Parathyroid adenoma (tissue), 2 donors: Measurements from ENCODE around the gene ARHGAP45.
"Not testable (repeated sequence)": the region's sequence is repeated elsewhere in the genome, so short reads cannot be mapped to it uniquely, and the experiment has no call there.

Experiments
- H2AFZ ChIP-seq: fragments of 300-600 bp; sonication (generic); one replicate; pipeline ENCODE4 v1.7.0; 2017; ENCODE audit warnings: antibody characterized with exemption, mild to moderate bottlenecking
- H3K27ac ChIP-seq: fragments of 300-600 bp; sonication (generic); one replicate; pipeline ENCODE4 v1.7.0; 2017
- H3K27me3 ChIP-seq: fragments of 300-600 bp; sonication (generic); one replicate; pipeline ENCODE4 v1.7.0; 2017; ENCODE audit warnings: low read length; ENCODE audit not compliant: control insufficient read depth, insufficient read depth
- H3K36me3 ChIP-seq: fragments of 300-600 bp; sonication (generic); one replicate; pipeline ENCODE4 v1.7.0; 2017; ENCODE audit warnings: low read length; ENCODE audit not compliant: control insufficient read depth, insufficient read depth
- H3K4me1 ChIP-seq: fragments of 300-600 bp; sonication (generic); one replicate; pipeline ENCODE4 v1.7.0; 2017; ENCODE audit warnings: control low read depth
- H3K4me2 ChIP-seq: fragments of 300-600 bp; sonication (generic); one replicate; pipeline ENCODE4 v1.7.0; 2017; ENCODE audit warnings: low read length
- H3K4me3 ChIP-seq: fragments of 300-600 bp; sonication (generic); one replicate; pipeline ENCODE4 v1.7.0; 2017; ENCODE audit warnings: low read depth, low read length
- H3K79me2 ChIP-seq: fragments of 300-600 bp; sonication (generic); one replicate; pipeline ENCODE4 v1.7.0; 2017; ENCODE audit warnings: control low read depth
- H3K9ac ChIP-seq: fragments of 300-600 bp; sonication (generic); one replicate; pipeline ENCODE4 v1.7.0; 2017; ENCODE audit warnings: mild to moderate bottlenecking
- H3K9me3 ChIP-seq: fragments of 300-600 bp; sonication (generic); one replicate; pipeline ENCODE4 v1.7.0; 2017; ENCODE audit warnings: low read length; ENCODE audit not compliant: control insufficient read depth
- TF ChIP-seq, protein P1 (sequence below): fragments of 300-600 bp; sonication (generic); IDR thresholded peaks from one replicate; pipeline ENCODE4 v1.7.0; 2017; ENCODE audit warnings: antibody characterized with exemption, mild to moderate bottlenecking
- donor health status: primary hyperparathyroidism.

ARHGAP45 gene

DNA sequence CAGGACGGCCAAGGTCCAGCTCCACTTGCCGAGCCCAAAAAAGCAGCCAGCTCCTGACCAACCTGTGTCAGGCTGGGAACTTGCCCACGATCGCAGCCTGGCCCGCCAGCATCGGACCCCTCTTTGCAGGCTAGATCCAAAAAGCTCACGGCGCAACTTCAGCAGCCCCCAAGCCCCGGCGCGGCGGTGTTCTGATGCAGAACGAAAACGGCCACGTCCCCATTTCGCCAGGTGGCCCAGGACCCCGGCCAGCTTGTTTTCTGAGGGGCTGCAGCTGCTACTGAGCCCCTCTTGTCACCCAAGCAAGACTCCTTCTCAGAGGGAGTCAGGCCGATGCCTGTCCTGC lies 47.4 kb upstream of the ARHGAP45 start:
- H2AFZ ChIP-seq: no peak overlapping the region
- H3K27me3 ChIP-seq: no peaks in the 10 kb centered on the region
- no peak overlapping the region for H3K27ac ChIP-seq
- no peaks in the 10 kb centered on the region for H3K36me3 ChIP-seq
- TF ChIP-seq, protein P1, sequence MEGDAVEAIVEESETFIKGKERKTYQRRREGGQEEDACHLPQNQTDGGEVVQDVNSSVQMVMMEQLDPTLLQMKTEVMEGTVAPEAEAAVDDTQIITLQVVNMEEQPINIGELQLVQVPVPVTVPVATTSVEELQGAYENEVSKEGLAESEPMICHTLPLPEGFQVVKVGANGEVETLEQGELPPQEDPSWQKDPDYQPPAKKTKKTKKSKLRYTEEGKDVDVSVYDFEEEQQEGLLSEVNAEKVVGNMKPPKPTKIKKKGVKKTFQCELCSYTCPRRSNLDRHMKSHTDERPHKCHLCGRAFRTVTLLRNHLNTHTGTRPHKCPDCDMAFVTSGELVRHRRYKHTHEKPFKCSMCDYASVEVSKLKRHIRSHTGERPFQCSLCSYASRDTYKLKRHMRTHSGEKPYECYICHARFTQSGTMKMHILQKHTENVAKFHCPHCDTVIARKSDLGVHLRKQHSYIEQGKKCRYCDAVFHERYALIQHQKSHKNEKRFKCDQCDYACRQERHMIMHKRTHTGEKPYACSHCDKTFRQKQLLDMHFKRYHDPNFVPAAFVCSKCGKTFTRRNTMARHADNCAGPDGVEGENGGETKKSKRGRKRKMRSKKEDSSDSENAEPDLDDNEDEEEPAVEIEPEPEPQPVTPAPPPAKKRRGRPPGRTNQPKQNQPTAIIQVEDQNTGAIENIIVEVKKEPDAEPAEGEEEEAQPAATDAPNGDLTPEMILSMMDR: no peak
- peaks cover 48% of the 10 kb centered on the region for H3K79me2 ChIP-seq
- H3K4me2 ChIP-seq: peak overlapping the region; percentile 95
- no peak overlapping the region for H3K9ac ChIP-seq
- peaks cover 32% of the 10 kb centered on the region for H3K4me1 ChIP-seq
- peak overlapping the region; percentile 93 for H3K4me3 ChIP-seq
- no peaks in the 10 kb centered on the region for H3K9me3 ChIP-seq

DNA sequence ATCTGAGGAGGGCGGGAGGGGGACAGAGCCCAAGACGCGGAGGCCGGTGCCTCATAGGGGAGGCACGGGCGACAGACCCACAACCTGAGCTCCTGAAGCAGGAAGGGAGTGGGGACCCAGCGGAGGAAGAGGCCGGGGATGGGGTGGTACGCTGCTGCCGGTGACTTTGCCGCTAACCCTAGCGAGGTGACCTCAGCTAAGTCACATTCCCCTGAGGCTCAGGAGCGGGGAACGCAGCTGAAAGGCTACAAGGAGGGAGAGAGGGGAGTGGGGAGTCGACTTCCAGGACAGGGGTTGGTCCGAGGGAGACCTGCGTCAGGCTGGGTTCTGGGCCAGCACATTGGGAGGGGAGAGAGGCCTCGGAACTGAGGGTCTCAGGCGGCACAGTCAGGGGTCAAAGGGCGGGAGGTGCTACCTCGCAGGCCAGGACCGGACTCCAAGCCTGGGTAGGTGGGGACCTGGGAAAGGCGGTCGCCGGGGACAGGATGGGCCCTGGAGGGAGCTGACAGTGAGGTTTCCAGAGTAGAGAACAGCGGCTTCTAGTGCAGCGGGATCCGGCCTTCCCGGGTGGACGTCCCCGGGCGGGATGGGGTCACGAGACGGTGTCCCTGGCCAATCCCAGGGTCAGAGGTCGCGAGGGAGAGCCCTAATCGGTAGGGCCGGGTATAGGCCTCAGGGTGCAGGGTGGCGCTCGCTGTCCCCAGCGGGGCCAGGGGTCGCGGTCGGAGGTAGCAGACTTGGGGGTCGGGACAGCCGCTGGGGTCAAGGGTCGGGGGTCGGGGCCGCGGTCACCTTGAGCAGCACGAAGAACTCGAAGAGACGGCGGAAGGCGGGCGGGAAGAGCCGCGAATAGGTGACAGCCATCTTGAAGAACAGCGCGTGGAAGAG lies 46.7 kb upstream of the ARHGAP45 start:
- Histone ChIP-seq H3K4me3 (peak overlapping the region; percentile 93), H3K9me3 (no peaks in the 10 kb centered on the region), H3K9ac (peak overlapping the region; percentile 55), H3K36me3 (no peaks in the 10 kb centered on the region), H3K4me2 (peak overlapping the region; percentile 95), H3K27ac (peak overlapping the region; percentile 48), H3K79me2 (peaks cover 45% of the 10 kb centered on the region), H2AFZ (no peak overlapping the region), H3K27me3 (no peaks in the 10 kb centered on the region), H3K4me1 (peaks cover 32% of the 10 kb centered on the region)
- TF ChIP-seq, protein P1: no peak

DNA sequence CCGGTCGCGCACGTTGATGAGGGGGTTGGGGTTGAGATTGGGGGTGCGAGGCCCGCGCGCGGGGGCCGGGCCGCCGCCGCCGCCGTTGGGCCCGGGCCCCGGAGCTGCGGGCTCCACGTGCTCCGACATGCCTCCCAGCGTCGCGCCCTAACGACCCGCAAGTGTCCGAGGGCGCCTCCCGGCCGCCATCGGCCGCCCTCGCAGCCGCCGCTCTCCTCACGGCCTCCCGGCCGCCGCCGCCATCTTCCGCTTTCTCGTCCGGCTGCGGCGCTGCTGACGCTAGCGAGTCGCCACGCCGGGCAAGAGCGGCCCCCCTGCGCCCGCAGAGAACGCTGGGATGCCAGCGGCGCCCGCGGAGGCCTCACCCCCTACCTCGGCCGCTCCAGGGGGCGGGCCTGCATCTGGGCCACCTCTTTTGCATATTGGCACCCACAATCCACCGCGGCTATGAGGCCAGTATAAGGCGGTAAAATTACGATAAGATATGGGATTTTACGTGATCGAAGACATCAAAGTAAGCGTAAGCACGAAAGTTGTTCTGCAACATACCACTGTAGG lies 46.0 kb upstream of the ARHGAP45 start, which contains the start of gene TMEM259:
Gene TMEM259, minus strand, starts transcription at position 256 of the 558 bp plus-strand sequence. Its CDS starts 127 bp downstream, at position 129.
- Histone ChIP-seq H3K27me3 (no peaks in the 10 kb centered on the region), H3K9ac (peak within 1 kb of the TSS; percentile 55), H3K27ac (peak within 1 kb of the TSS; percentile 88), H3K9me3 (no peaks in the 10 kb centered on the region), H3K4me1 (peaks cover 25% of the 10 kb centered on the region), H3K4me3 (peak within 1 kb of the TSS; percentile 93), H3K4me2 (peak within 1 kb of the TSS; percentile 95), H3K79me2 (peaks cover 40% of the 10 kb centered on the region), H2AFZ (peak within 1 kb of the TSS; percentile 68), H3K36me3 (no peaks in the 10 kb centered on the region)
- TF ChIP-seq, protein P1: no peak

DNA sequence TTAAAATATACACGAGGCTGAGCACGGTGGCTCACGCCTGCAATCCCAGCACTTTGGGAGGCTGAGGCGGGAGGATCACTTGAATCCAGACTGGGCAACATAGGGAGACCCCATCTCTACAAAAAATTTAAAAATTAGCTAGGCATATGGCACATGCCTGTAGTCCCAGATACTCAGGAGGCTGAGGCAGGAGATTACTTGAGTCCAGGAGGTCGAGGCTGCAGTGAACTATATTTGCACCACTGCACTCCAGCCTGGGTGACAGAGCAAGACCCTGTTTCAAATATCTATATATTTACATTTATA lies 43.1 kb upstream of the ARHGAP45 start:
- not testable (repeated sequence) for H3K9ac ChIP-seq, H3K27me3 ChIP-seq, H3K4me3 ChIP-seq, H3K4me1 ChIP-seq, H3K9me3 ChIP-seq, H2AFZ ChIP-seq, H3K27ac ChIP-seq, H3K36me3 ChIP-seq, H3K4me2 ChIP-seq
- peaks cover 18% of the 10 kb centered on the region for H3K79me2 ChIP-seq

DNA sequence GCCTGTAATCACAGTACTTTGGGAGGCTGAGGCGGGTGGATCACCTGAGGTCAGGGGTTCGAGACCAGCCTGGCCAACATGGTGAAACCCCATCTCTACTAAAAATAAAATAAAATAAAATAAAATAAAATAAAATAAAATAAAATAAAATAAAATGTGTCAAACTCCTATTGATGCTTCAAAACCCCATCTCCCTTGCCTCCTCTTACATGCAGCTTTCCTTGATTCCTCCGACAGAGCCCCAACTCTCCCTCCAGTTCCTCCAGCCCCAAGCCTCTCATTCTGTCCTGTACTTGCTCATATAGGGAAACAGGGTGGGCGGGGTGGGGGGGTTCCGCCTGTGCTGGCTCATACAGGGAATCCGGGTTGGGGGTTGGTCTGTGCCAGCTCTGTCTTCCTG lies 41.9 kb upstream of the ARHGAP45 start:
- not testable (repeated sequence) for H3K36me3 ChIP-seq, H3K4me1 ChIP-seq, H3K27me3 ChIP-seq, H3K9ac ChIP-seq, H3K27ac ChIP-seq, H3K9me3 ChIP-seq, H3K4me3 ChIP-seq, H3K4me2 ChIP-seq, H2AFZ ChIP-seq, H3K79me2 ChIP-seq
